Fibroblast of upper back skin (primary cell): ENCODE results near the gene FOSL1.
"Not testable (repeated sequence)": the region's sequence is repeated elsewhere in the genome, so short reads cannot be mapped to it uniquely, and the experiment has no call there.

Experiments
- DNase-seq: peaks from one replicate; pipeline ENCODE4 v3.0.0-alpha.2; 2013

The FOSL1 gene

GRCh38 chr11:65850217-65851082 is 49.7 kb downstream of the FOSL1 start:
- no peak for DNase-seq

- no peak for DNase-seq
These were observed 50.4 kb downstream of the FOSL1 start for GRCh38 chr11:65849771-65850216.

GRCh38 chr11:65849366-65849765 is 50.8 kb downstream of the FOSL1 start:
- no peak for DNase-seq

GRCh38 chr11:65848693-65849092 is 51.5 kb downstream of the FOSL1 start:
- not testable (repeated sequence) for DNase-seq

GRCh38 chr11:65847746-65848145 is 52.4 kb downstream of the FOSL1 start:
- no peak for DNase-seq

- DNase-seq: no peak
These were observed 55.8 kb downstream of the FOSL1 start for GRCh38 chr11:65844231-65844872.

GRCh38 chr11:65843811-65844210 is 56.4 kb downstream of the FOSL1 start:
- no peak for DNase-seq

GRCh38 chr11:65842144-65842543 is 58.0 kb downstream of the FOSL1 start:
- DNase-seq: no peak
